B cell (primary cell): Measurements from ENCODE around the gene MBD6. TPM values are rescaled to one million over a fixed set of nuclear protein-coding genes. Genes with fewer than 3 reads are reported as not detected.
A peak's percentile ranks its signal among the peaks of the same experiment; 100 is the strongest.

Experiments used
- ATAC-seq: fragments of 200-7000 bp; cut with Tn5 transposase; one replicate; pipeline ENCODE4 v1.10.0; 2021; ENCODE audit warnings: low read depth, mild to moderate bottlenecking, moderate number of reproducible peaks, moderate library complexity
- CTCF ChIA-PET: fragments of 350-600 bp; sonication (Branson Sonifier 250); formaldehyde crosslinking; loops from one replicate; lab custom pipeline; 2021; ENCODE audit warnings: antibody characterized with exemption, inconsistent platforms; lab: Charles Lee
- POLR2A ChIA-PET: fragments of 350-600 bp; sonication (Branson Sonifier 250); formaldehyde crosslinking; loops from one replicate; lab custom pipeline; 2021; ENCODE audit warnings: antibody characterized with exemption; lab: Charles Lee
- DNase-seq: peaks from one replicate; pipeline ENCODE4 v3.0.0; 2013
- H2AFZ ChIP-seq: 2 replicates; pipeline ENCODE4 v1.6.1; 2012; ENCODE audit warnings: mild to moderate bottlenecking, low read depth, low read length; ENCODE audit not compliant: insufficient read depth, poor library complexity, severe bottlenecking
- H3K27ac ChIP-seq, 2 donors: 1 replicate in 1 of 2; 2 replicates in 1 of 2; pipeline ENCODE4 v1.5.1; 2012 to 2013; ENCODE audit warnings: low read length in 2 of 2, mild to moderate bottlenecking in 2 of 2, moderate library complexity in 1 of 2
- H3K27me3 ChIP-seq, 4 experiments: fragments of 200-600 bp in 1 of 4; sonication (generic) in 1 of 4; replicated peaks in 1 of 4; 1 replicate in 2 of 4; 2 replicates in 2 of 4; pipeline versions ENCODE4 v1.6.1 to v1.7.0; 2013 to 2016; ENCODE audit warnings: low read length in 3 of 4, mild to moderate bottlenecking in 2 of 4, mixed read lengths in 1 of 4, moderate library complexity in 1 of 4; ENCODE audit not compliant: insufficient read depth in 4 of 4, control insufficient read depth in 3 of 4; ENCODE audit errors: control extremely low read depth in 1 of 4
- H3K36me3 ChIP-seq, 2 experiments: replicated peaks in 1 of 2; 1 replicate in 1 of 2; 2 replicates in 1 of 2; pipeline versions ENCODE4 v1.6.1 to v1.7.1; 2013; ENCODE audit warnings: low read length in 1 of 2; ENCODE audit not compliant: insufficient read depth in 2 of 2, control insufficient read depth in 1 of 2; ENCODE audit errors: control extremely low read depth in 1 of 2, extremely low read depth in 1 of 2
- H3K4me1 ChIP-seq, 2 donors: fragments of 200-600 bp in 1 of 2; sonication (generic) in 1 of 2; 1 replicate in 1 of 2; 2 replicates in 1 of 2; pipeline versions ENCODE4 v1.5.1 to v1.6.1; 2013 to 2017; ENCODE audit warnings: low read length in 2 of 2; ENCODE audit not compliant: control insufficient read depth in 2 of 2, insufficient read depth in 2 of 2
- H3K4me2 ChIP-seq: replicated peaks from 2 replicates; pipeline ENCODE3; 2012; ENCODE audit warnings: mild to moderate bottlenecking, low read depth, low read length; ENCODE audit not compliant: poor library complexity, severe bottlenecking
- H3K4me3 ChIP-seq, 5 experiments: fragments of 200-600 bp in 1 of 5; sonication (generic) in 1 of 5; 1 replicate in 3 of 5; 2 replicates in 2 of 5; pipeline versions ENCODE4 v1.5.1 to v1.7.0; 2011 to 2016; ENCODE audit warnings: low read length in 4 of 5, mild to moderate bottlenecking in 4 of 5, low read depth in 2 of 5, control low read depth in 1 of 5, moderate library complexity in 1 of 5; ENCODE audit not compliant: insufficient read depth in 1 of 5; ENCODE audit errors: control extremely low read depth in 1 of 5, extremely low read depth in 1 of 5
- H3K79me2 ChIP-seq: fragments of 200-600 bp; sonication (generic); one replicate; pipeline ENCODE4 v1.6.0; 2016; ENCODE audit warnings: low read length; ENCODE audit not compliant: control insufficient read depth, insufficient read depth
- H3K9ac ChIP-seq: fragments of 200-600 bp; sonication (generic); 2 replicates; pipeline ENCODE4 v1.6.1; 2017; ENCODE audit warnings: mild to moderate bottlenecking, low read length, moderate library complexity
- H3K9me3 ChIP-seq, 3 donors: one replicate each; pipeline versions ENCODE4 v1.6.1 to v1.7.1; 2013; ENCODE audit warnings: low read length in 2 of 3; ENCODE audit not compliant: control insufficient read depth in 2 of 3, insufficient read depth in 1 of 3; ENCODE audit errors: control extremely low read depth in 1 of 3
- H4K20me1 ChIP-seq: 2 replicates; pipeline ENCODE4 v1.6.0; 2012; ENCODE audit warnings: mild to moderate bottlenecking, low read length; ENCODE audit not compliant: insufficient read depth, control insufficient read depth, poor library complexity, severe bottlenecking
- H3K27ac Mint-ChIP-seq: one replicate; pipeline ENCODE4 v1.8.0; 2021; ENCODE audit warnings: mixed read lengths
- H3K27me3 Mint-ChIP-seq: one replicate; pipeline ENCODE4 v1.8.0; 2021; ENCODE audit warnings: mixed read lengths
- H3K4me1 Mint-ChIP-seq: one replicate; pipeline ENCODE4 v1.8.0; 2021; ENCODE audit warnings: mixed read lengths
- H3K4me3 Mint-ChIP-seq: one replicate; pipeline ENCODE4 v1.8.0; 2021; ENCODE audit warnings: mixed read lengths
- H3K9me3 Mint-ChIP-seq: one replicate; pipeline ENCODE4 v1.8.0; 2022; ENCODE audit warnings: mixed read lengths; ENCODE audit not compliant: insufficient read depth
- CTCF ChIP-seq: fragments of 200-600 bp; IDR thresholded peaks from one replicate; pipeline ENCODE4 v1.8.0; 2022; ENCODE audit warnings: antibody characterized with exemption, mild to moderate bottlenecking
- EZH2 ChIP-seq: IDR thresholded peaks from 2 replicates; pipeline ENCODE4 v1.6.1; 2012; ENCODE audit warnings: borderline replicate concordance, low read depth, mild to moderate bottlenecking, moderate library complexity, low read length; ENCODE audit not compliant: insufficient read depth, poor library complexity, severe bottlenecking
- WGBS: methylation state at CpG from one replicate; pipeline ENCODE4 v1.1.5; 2013; ENCODE audit warnings: missing lambda C conversion rate; ENCODE audit not compliant: insufficient coverage; 5-methylcytosine and 5-hydroxymethylcytosine counted together
- intact Hi-C: fragments of 100-400 bp; cut with micrococcal nuclease; formaldehyde crosslinking; loops from one replicate; pipeline ENCODE4 v1.10.0; 2022
- polyA plus RNA-seq: library from polyadenylated mRNA; depleted of rRNA; stranded (reverse); fragments of >200 nt; gene quantifications from 2 replicates; pipeline ENCODE4 v1.2.3, GENCODE V29; 2012
- total RNA-seq, 2 donors: library from RNA; stranded (reverse); fragments of 120-200 nt in 1 of 2; gene quantifications; 1 replicate in 1 of 2; 2 replicates in 1 of 2; pipeline versions ENCODE4 v1.2.3 to v1.2.4, GENCODE V29; 2013 to 2022

Gene MBD6
- total and polyA plus RNA-seq, 2 donors (not counting 1 experiment from before 2014, with no cell fraction given), result 39.4 to 121 TPM

GRCh38 chr12:57524814-57525614, 2.4 kb downstream of the MBD6 start:
- WGBS, result 94% methylated on average over 9 of the region's 11 CpGs
- Histone ChIP-seq H3K4me3 (no peak overlapping the region), H2AFZ (no peak overlapping the region), H3K27ac (peak overlapping the region in 1 of 2 donors; percentile 87), H3K4me1 (peaks cover 28 to 32% of the 10 kb centered on the region in 2 donors), H3K9ac (no peak overlapping the region), H3K79me2 (peaks cover 12% of the 10 kb centered on the region), H3K4me2 (peak overlapping the region; percentile 96), H3K9me3 (no peaks in the 10 kb centered on the region), H3K36me3 (peaks cover 6 to 44% of the 10 kb centered on the region in 2 experiments), H4K20me1 (peaks cover 17% of the 10 kb centered on the region), H3K27me3 (no peaks in the 10 kb centered on the region)
- POLR2A ChIA-PET, result interaction anchor here (0.6 to 2.4 kb wide), 2 partner anchors 22 kb away, joined by 4 to 10 read pairs; partner anchors contain the start of gene DCTN2
- Mint-ChIP-seq H3K9me3 (no peaks in the 10 kb centered on the region), H3K27me3 (no peaks in the 10 kb centered on the region), H3K27ac (peak overlapping the region; percentile 95), H3K4me3 (peak overlapping the region; percentile 92), H3K4me1 (peaks cover 44% of the 10 kb centered on the region)
- CTCF ChIA-PET, result interaction anchor here (0.9 to 1.6 kb wide), 6 partner anchors 12 to 232 kb away, joined by 3 to 5 read pairs (median 4); no protein-coding TSS in a partner anchor
- ATAC-seq (no peak), DNase-seq (no peak)
- intact Hi-C loops, result loop anchor here (5.0 to 10.0 kb wide), 4 partner anchors 97 to 1208 kb away; partner anchors contain the start of genes BAZ2A, CNPY2 and NAB2
- no peak for TF ChIP-seq CTCF
- no peak for TF ChIP-seq EZH2
